Stomach (tissue), 4 donors: ENCODE data around the gene KIF3C.

Experiments
- EP300 ChIP-seq: sonication (generic); formaldehyde crosslinking; IDR thresholded peaks from one replicate; pipeline ENCODE4 v1.6.1; 2017; ENCODE audit warnings: antibody characterized with exemption
- POLR2A ChIP-seq, 4 donors: fragments of 450-650 bp; IDR thresholded peaks; one replicate each; pipeline ENCODE4 v1.6.1; 2016; ENCODE audit warnings: antibody characterized with exemption in 4 of 4, control low read depth in 2 of 4, mild to moderate bottlenecking in 1 of 4, moderate library complexity in 1 of 4
- TF ChIP-seq, protein P1 (sequence below), 7 experiments: fragments of 450-650 bp in 4 of 7; fragments of 200-600 bp in 3 of 7; sonication (generic) in 3 of 7; IDR thresholded peaks; one replicate each; pipeline ENCODE4 v1.5.1; 2016 to 2019; ENCODE audit warnings: antibody characterized with exemption in 7 of 7, control low read depth in 2 of 7, mild to moderate bottlenecking in 1 of 7

DNA sequence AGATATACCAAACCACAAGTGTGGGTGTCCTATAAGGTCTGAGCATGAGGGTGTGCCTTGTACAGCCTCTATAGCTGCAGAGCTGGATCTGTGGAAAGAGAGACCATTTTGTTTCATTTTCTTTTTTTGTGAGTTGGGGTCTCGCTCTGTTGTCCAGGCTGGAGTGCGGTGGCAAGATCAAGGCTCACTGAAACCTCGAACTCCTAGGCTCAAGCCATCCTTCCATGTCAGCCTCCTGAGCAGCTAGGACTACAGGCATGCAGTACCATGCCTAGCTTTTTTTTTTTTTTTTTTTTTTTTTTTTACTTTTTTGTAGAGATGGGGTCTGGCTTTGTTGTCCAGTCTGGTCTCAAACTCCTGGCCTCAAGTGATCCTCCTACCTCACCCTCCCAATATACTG, 10.7 kb downstream of the KIF3C start:
- TF ChIP-seq, protein P1, sequence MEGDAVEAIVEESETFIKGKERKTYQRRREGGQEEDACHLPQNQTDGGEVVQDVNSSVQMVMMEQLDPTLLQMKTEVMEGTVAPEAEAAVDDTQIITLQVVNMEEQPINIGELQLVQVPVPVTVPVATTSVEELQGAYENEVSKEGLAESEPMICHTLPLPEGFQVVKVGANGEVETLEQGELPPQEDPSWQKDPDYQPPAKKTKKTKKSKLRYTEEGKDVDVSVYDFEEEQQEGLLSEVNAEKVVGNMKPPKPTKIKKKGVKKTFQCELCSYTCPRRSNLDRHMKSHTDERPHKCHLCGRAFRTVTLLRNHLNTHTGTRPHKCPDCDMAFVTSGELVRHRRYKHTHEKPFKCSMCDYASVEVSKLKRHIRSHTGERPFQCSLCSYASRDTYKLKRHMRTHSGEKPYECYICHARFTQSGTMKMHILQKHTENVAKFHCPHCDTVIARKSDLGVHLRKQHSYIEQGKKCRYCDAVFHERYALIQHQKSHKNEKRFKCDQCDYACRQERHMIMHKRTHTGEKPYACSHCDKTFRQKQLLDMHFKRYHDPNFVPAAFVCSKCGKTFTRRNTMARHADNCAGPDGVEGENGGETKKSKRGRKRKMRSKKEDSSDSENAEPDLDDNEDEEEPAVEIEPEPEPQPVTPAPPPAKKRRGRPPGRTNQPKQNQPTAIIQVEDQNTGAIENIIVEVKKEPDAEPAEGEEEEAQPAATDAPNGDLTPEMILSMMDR (IDR thresholded peaks at IDR 0.05): no peak
- TF ChIP-seq POLR2A (IDR thresholded peaks at IDR 0.05) (no peak), EP300 (no peak)
